HepG2 (cell line): ENCODE measurements around the gene UCP3. TPM values are rescaled to one million over a fixed set of nuclear protein-coding genes. Genes with fewer than 3 reads are reported as not detected.

Source experiments
- FOXC1 ChIP-seq: sonication (generic); formaldehyde crosslinking; IDR thresholded peaks from 2 replicates; pipeline ENCODE4 v1.8.0; 2022; ENCODE audit warnings: mild to moderate bottlenecking, missing genetic modification reagents, borderline replicate concordance
- FOXJ3 ChIP-seq: sonication (generic); formaldehyde crosslinking; IDR thresholded peaks from 2 replicates; pipeline ENCODE4 v1.4.0; 2020; ENCODE audit warnings: missing genetic modification reagents, mild to moderate bottlenecking, borderline replicate concordance
- FOXP1 ChIP-seq, 2 experiments: fragments of 450-650 bp in 1 of 2; IDR thresholded peaks; 2 replicates each; pipeline ENCODE4 v1.6.1; 2017 to 2018; ENCODE audit warnings: antibody characterized with exemption in 1 of 2
- GLI4 ChIP-seq: sonication (generic); formaldehyde crosslinking; IDR thresholded peaks from 2 replicates; pipeline ENCODE4 v1.5.1; 2020; ENCODE audit warnings: missing genetic modification reagents, mild to moderate bottlenecking, moderate library complexity, borderline replicate concordance
- HIVEP1 ChIP-seq: sonication (generic); formaldehyde crosslinking; IDR thresholded peaks from 2 replicates; pipeline ENCODE4 v1.4.0; 2020; ENCODE audit warnings: mild to moderate bottlenecking, missing genetic modification reagents
- MEF2D ChIP-seq: sonication (generic); formaldehyde crosslinking; IDR thresholded peaks from 2 replicates; pipeline ENCODE4 v1.5.1; 2020; ENCODE audit warnings: mild to moderate bottlenecking, missing genetic modification reagents
- NFIC ChIP-seq: IDR thresholded peaks from 2 replicates; pipeline ENCODE4 v1.6.1; 2012; ENCODE audit warnings: mild to moderate bottlenecking, low read length, inconsistent platforms
- NR2F2 ChIP-seq: IDR thresholded peaks from 2 replicates; pipeline ENCODE4 v1.6.1; 2012; ENCODE audit warnings: low read depth, inconsistent platforms, borderline replicate concordance
- PHF21A ChIP-seq: sonication (generic); formaldehyde crosslinking; IDR thresholded peaks from 2 replicates; pipeline ENCODE4 v1.5.0; 2020; ENCODE audit warnings: mild to moderate bottlenecking, missing genetic modification reagents
- RBAK ChIP-seq: sonication (generic); formaldehyde crosslinking; IDR thresholded peaks from 2 replicates; pipeline ENCODE4 v1.5.1; 2020; ENCODE audit warnings: mild to moderate bottlenecking, missing genetic modification reagents
- SATB2 ChIP-seq: sonication (generic); formaldehyde crosslinking; IDR thresholded peaks from 2 replicates; pipeline ENCODE4 v1.5.0; 2020; ENCODE audit warnings: missing genetic modification reagents
- TSC22D2 ChIP-seq: sonication (generic); formaldehyde crosslinking; IDR thresholded peaks from 2 replicates; pipeline ENCODE4 v1.5.1; 2020; ENCODE audit warnings: missing genetic modification reagents, mild to moderate bottlenecking, borderline replicate concordance
- ZBTB7B ChIP-seq: sonication (generic); formaldehyde crosslinking; IDR thresholded peaks from 2 replicates; pipeline ENCODE4 v1.4.0; 2020; ENCODE audit warnings: missing genetic modification reagents
- ZFX ChIP-seq: sonication (generic); formaldehyde crosslinking; IDR thresholded peaks from 2 replicates; pipeline ENCODE4 v1.4.0; 2020; ENCODE audit warnings: mild to moderate bottlenecking, low read depth, missing genetic modification reagents, moderate library complexity
- ZMYM2 ChIP-seq: sonication (generic); formaldehyde crosslinking; IDR thresholded peaks from 2 replicates; pipeline ENCODE4 v1.8.0; 2022; ENCODE audit warnings: mild to moderate bottlenecking, missing genetic modification reagents
- ZNF10 ChIP-seq: sonication (generic); formaldehyde crosslinking; IDR thresholded peaks from 2 replicates; pipeline ENCODE4 v1.4.0; 2020; ENCODE audit warnings: mild to moderate bottlenecking, low read depth, missing genetic modification reagents, borderline replicate concordance
- ZNF282 ChIP-seq: fragments of 450-650 bp; IDR thresholded peaks from 2 replicates; pipeline ENCODE4 v1.6.1; 2018; ENCODE audit not compliant: partially characterized antibody
- ZNF292 ChIP-seq: sonication (generic); formaldehyde crosslinking; IDR thresholded peaks from 2 replicates; pipeline ENCODE4 v1.8.1; 2022; ENCODE audit warnings: mild to moderate bottlenecking, low read depth, missing genetic modification reagents, borderline replicate concordance
- ZNF326 ChIP-seq: sonication (generic); formaldehyde crosslinking; IDR thresholded peaks from 2 replicates; pipeline ENCODE4 v1.4.0; 2020; ENCODE audit warnings: missing genetic modification reagents, borderline replicate concordance
- ZNF567 ChIP-seq: sonication (generic); formaldehyde crosslinking; IDR thresholded peaks from 2 replicates; pipeline ENCODE4 v1.8.1; 2023; ENCODE audit warnings: mild to moderate bottlenecking, missing genetic modification reagents, borderline replicate concordance
- ZNF614 ChIP-seq: IDR thresholded peaks from 2 replicates; pipeline ENCODE4 v1.6.1; 2018; ENCODE audit warnings: missing biosample characterization, missing genetic modification reagents, inconsistent platforms, borderline replicate concordance
- ZNF619 ChIP-seq: sonication (generic); formaldehyde crosslinking; IDR thresholded peaks from 2 replicates; pipeline ENCODE4 v1.4.0; 2020; ENCODE audit warnings: mild to moderate bottlenecking, missing genetic modification reagents
- ZNF777 ChIP-seq: sonication (generic); formaldehyde crosslinking; IDR thresholded peaks from 2 replicates; pipeline ENCODE4 v1.4.0; 2020; ENCODE audit warnings: missing genetic modification reagents
- ZNF788 ChIP-seq: sonication (generic); formaldehyde crosslinking; IDR thresholded peaks from 2 replicates; pipeline ENCODE4 v1.5.0; 2020; ENCODE audit warnings: mild to moderate bottlenecking, missing genetic modification reagents, borderline replicate concordance
- polyA plus RNA-seq, 8 experiments: library from polyadenylated mRNA; depleted of rRNA in 3 of 8; stranded (reverse) in 7 of 8; unstranded in 1 of 8; fragments of >200 nt; fragmentation: Illumina TruSeq in 4 of 8; extraction: Trizol in 4 of 8; gene quantifications; 2 replicates each; pipeline versions ENCODE4 v1.2.1 to v1.2.3, GENCODE V29; 2011 to 2016; ENCODE audit warnings: low read depth in 4 of 8, missing spikeins in 1 of 8, mixed read lengths in 1 of 8; ENCODE audit not compliant: insufficient read depth in 1 of 8
- total RNA-seq, 5 experiments: library from RNA; depleted of rRNA; stranded (reverse); fragments of >200 nt; fragmentation: Illumina TruSeq; extraction: Trizol; gene quantifications; 2 replicates each; pipeline ENCODE4 v1.2.3, GENCODE V29; 2016; ENCODE audit warnings: low read depth in 1 of 5
- TF ChIP-seq, protein P1 (sequence below), 2 experiments: sonication (generic) in 1 of 2; formaldehyde crosslinking in 1 of 2; IDR thresholded peaks; 2 replicates each; pipeline versions ENCODE4 v1.4.0 to v1.6.1; 2018 to 2020; ENCODE audit warnings: missing genetic modification reagents in 2 of 2, borderline replicate concordance in 1 of 2, low read depth in 1 of 2, mild to moderate bottlenecking in 1 of 2, missing biosample characterization in 1 of 2
- TF ChIP-seq, protein P2 (sequence below): sonication (generic); IDR thresholded peaks from 2 replicates; pipeline ENCODE4 v1.6.1; 2016; ENCODE audit warnings: low read depth, borderline replicate concordance
- TF ChIP-seq, protein P3 (sequence below): sonication (generic); formaldehyde crosslinking; conservative IDR thresholded peaks from 2 replicates; pipeline ENCODE4 v1.8.0; 2022; ENCODE audit warnings: mild to moderate bottlenecking, moderate library complexity, missing genetic modification reagents

The UCP3 gene
- total and polyA plus RNA-seq, 2 of the 13 experiments (the other 11 are each of a cell fraction or from before 2014, with no cell fraction given) = 0.37 TPM; not detected in 1

DNA sequence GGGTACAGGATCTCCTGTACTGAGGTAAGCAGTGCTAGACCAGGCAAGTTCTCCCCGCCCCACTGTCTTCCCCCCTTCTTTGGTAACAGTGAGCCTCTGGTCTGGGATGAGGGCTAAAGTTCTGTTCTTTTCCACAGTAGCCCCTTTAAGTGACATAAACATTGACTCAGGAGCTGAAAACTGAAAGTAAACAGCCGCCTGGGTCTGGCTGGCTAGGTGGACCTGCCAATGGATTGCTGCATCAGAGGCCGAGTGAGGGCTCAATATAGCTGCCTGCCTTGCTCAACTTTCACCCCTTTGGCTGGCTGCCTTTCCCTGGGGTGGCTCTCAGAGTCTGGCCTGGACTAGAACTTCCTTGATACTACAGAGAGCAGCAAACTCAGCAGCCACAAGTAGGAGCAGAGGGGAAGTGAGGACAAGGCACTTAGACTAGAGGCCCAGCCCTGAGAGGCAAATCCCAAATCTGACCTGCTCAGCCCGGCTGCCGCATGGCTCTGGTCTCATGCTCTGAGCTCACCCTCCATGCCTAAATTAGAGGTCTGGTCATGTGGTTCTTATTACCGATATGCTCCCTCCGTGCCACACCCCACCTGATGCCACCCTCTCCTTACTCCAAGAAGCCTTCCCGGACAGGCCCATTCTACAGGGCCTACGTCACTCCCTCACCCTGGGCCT, 9.6 kb upstream of the UCP3 start (continued):
- TF ChIP-seq ZNF614 (CRISPR knock-in tag) (no peak), ZNF567 (0 out of 2 replicates have a peak, but pooled peaks have one; percentile 71), FOXC1 (CRISPR knock-in tag) (0 out of 2 replicates have a peak, but pooled peaks have one; percentile 48), HIVEP1 (CRISPR knock-in tag) (0 out of 2 replicates have a peak, but pooled peaks have one; percentile 11), ZNF282 (no peak), NFIC (peak; percentile 69; the same call in 1 of the 2 replicates), ZFX (CRISPR knock-in tag) (peak; percentile 78), ZNF292 (peak; percentile 88; the same call in 1 of the 2 replicates), ZNF777 (no peak), PHF21A (CRISPR knock-in tag) (peak; percentile 90), RBAK (CRISPR knock-in tag) (no peak), ZMYM2 (CRISPR knock-in tag) (no peak), FOXJ3 (CRISPR knock-in tag) (peak; percentile 85), NR2F2 (no peak), ZBTB7B (CRISPR knock-in tag) (no peak), MEF2D (CRISPR knock-in tag) (peak; percentile 87), TSC22D2 (no peak), ZNF10 (CRISPR knock-in tag) (no peak), FOXP1 (IDR thresholded peaks at IDR 0.05) (no peak), FOXP1 (CRISPR knock-in tag; IDR thresholded peaks at IDR 0.05) (peak; percentile 76), GLI4 (CRISPR knock-in tag) (no peak), ZNF788 (CRISPR knock-in tag) (peak; percentile 83), ZNF619 (no peak), ZNF326 (CRISPR knock-in tag) (no peak), SATB2 (no peak)
- TF ChIP-seq, protein P1, sequence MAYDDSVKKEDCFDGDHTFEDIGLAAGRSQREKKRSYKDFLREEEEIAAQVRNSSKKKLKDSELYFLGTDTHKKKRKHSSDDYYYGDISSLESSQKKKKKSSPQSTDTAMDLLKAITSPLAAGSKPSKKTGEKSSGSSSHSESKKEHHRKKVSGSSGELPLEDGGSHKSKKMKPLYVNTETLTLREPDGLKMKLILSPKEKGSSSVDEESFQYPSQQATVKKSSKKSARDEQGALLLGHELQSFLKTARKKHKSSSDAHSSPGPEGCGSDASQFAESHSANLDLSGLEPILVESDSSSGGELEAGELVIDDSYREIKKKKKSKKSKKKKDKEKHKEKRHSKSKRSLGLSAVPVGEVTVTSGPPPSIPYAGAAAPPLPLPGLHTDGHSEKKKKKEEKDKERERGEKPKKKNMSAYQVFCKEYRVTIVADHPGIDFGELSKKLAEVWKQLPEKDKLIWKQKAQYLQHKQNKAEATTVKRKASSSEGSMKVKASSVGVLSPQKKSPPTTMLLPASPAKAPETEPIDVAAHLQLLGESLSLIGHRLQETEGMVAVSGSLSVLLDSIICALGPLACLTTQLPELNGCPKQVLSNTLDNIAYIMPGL (CRISPR knock-in tag; IDR thresholded peaks at IDR 0.05; ENCODE audit: borderline replicate concordance in 1 of 2, low read depth in 1 of 2) = peak in 1 of 2 experiments; percentile 22; a peak in 1 of 4 replicates
- TF ChIP-seq, protein P2, sequence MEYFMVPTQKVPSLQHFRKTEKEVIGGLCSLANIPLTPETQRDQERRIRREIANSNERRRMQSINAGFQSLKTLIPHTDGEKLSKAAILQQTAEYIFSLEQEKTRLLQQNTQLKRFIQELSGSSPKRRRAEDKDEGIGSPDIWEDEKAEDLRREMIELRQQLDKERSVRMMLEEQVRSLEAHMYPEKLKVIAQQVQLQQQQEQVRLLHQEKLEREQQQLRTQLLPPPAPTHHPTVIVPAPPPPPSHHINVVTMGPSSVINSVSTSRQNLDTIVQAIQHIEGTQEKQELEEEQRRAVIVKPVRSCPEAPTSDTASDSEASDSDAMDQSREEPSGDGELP = peak; percentile 41; the same call in 1 of the 2 replicates
- TF ChIP-seq, protein P3, sequence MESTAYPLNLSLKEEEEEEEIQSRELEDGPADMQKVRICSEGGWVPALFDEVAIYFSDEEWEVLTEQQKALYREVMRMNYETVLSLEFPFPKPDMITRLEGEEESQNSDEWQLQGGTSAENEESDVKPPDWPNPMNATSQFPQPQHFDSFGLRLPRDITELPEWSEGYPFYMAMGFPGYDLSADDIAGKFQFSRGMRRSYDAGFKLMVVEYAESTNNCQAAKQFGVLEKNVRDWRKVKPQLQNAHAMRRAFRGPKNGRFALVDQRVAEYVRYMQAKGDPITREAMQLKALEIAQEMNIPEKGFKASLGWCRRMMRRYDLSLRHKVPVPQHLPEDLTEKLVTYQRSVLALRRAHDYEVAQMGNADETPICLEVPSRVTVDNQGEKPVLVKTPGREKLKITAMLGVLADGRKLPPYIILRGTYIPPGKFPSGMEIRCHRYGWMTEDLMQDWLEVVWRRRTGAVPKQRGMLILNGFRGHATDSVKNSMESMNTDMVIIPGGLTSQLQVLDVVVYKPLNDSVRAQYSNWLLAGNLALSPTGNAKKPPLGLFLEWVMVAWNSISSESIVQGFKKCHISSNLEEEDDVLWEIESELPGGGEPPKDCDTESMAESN (CRISPR knock-in tag) = 0 out of 2 replicates have a peak, but pooled peaks have one; percentile 5
